K562 (cell line): ENCODE measurements around the gene MGRN1. TPM values are rescaled to one million over a fixed set of nuclear protein-coding genes. Genes with fewer than 3 reads are reported as not detected.

Source experiments
- ATF6 ChIP-seq: sonication (generic); formaldehyde crosslinking; IDR thresholded peaks from 2 replicates; pipeline ENCODE4 v1.4.0; 2020; ENCODE audit warnings: mild to moderate bottlenecking, missing genetic modification reagents
- DNMT1 ChIP-seq: fragments of 450-650 bp; IDR thresholded peaks from 2 replicates; pipeline ENCODE4 v1.6.1; 2016; ENCODE audit warnings: antibody characterized with exemption, mild to moderate bottlenecking
- E2F4 ChIP-seq: sonication (generic); formaldehyde crosslinking; IDR thresholded peaks from 2 replicates; pipeline ENCODE4 v1.8.0; 2022; ENCODE audit warnings: mild to moderate bottlenecking, low read depth, missing genetic modification reagents
- EP400 ChIP-seq: fragments of 450-650 bp; IDR thresholded peaks from 2 replicates; pipeline ENCODE4 v1.6.1; 2017; ENCODE audit warnings: antibody characterized with exemption, mild to moderate bottlenecking, moderate library complexity
- MAX ChIP-seq: sonication (generic); formaldehyde crosslinking; IDR thresholded peaks from 2 replicates; pipeline ENCODE4 v1.9.0; 2022; ENCODE audit warnings: mild to moderate bottlenecking, missing genetic modification reagents
- PATZ1 ChIP-seq: fragments of 250-450 bp; sonication (Bioruptor Pico); IDR thresholded peaks from 2 replicates; pipeline ENCODE4 v1.5.0; 2020; ENCODE audit warnings: mild to moderate bottlenecking, borderline replicate concordance
- PCBP1 ChIP-seq: fragments of 200-400 bp; formaldehyde crosslinking; IDR thresholded peaks from 2 replicates; pipeline ENCODE4 v1.6.1; 2018; ENCODE audit warnings: mild to moderate bottlenecking, low read depth, low read length; ENCODE audit not compliant: poor library complexity, severe bottlenecking
- PML ChIP-seq: IDR thresholded peaks from 2 replicates; pipeline ENCODE4 v1.6.1; 2012; ENCODE audit warnings: low read length, inconsistent platforms
- SMAD1 ChIP-seq: fragments of 150-350 bp; IDR thresholded peaks from 2 replicates; pipeline ENCODE4 v1.6.1; 2014; ENCODE audit warnings: low read length, low read depth; ENCODE audit not compliant: partially characterized antibody
- SNRNP70 ChIP-seq: fragments of 200-400 bp; formaldehyde crosslinking; optimal IDR thresholded peaks from 2 replicates; pipeline ENCODE3; 2017; ENCODE audit warnings: low read depth, low read length
- SRF ChIP-seq, 2 experiments: fragments of 250-450, 450-650 bp in 1 of 2; sonication (Bioruptor Pico) in 1 of 2; sonication (generic) in 1 of 2; formaldehyde crosslinking; IDR thresholded peaks; 2 replicates each; pipeline versions ENCODE4 v1.5.0 to v1.5.1; 2020 to 2022; ENCODE audit warnings: mild to moderate bottlenecking in 1 of 2, missing genetic modification reagents in 1 of 2
- TAL1 ChIP-seq: fragments of 450-650 bp; IDR thresholded peaks from 2 replicates; pipeline ENCODE4 v1.6.1; 2016; ENCODE audit warnings: mild to moderate bottlenecking
- TCF15 ChIP-seq: fragments of 250-450 bp; sonication (Bioruptor Pico); IDR thresholded peaks from 2 replicates; pipeline ENCODE4 v1.8.0; 2022; ENCODE audit warnings: moderate library complexity, mild to moderate bottlenecking, inconsistent platforms
- THAP7 ChIP-seq: fragments of 250-450 bp; sonication (Bioruptor Pico); IDR thresholded peaks from 2 replicates; pipeline ENCODE4 v1.5.0; 2021
- TRIM28 ChIP-seq: fragments of 450-650 bp; IDR thresholded peaks from 2 replicates; pipeline ENCODE4 v1.6.1; 2017
- ZBTB33 ChIP-seq: sonication (generic); formaldehyde crosslinking; IDR thresholded peaks from 2 replicates; pipeline ENCODE4 v1.8.1; 2023; ENCODE audit warnings: mild to moderate bottlenecking, missing genetic modification reagents
- ZNF41 ChIP-seq: fragments of 250-450 bp; sonication (Bioruptor Pico); conservative IDR thresholded peaks from 2 replicates; pipeline ENCODE4 v1.4.0; 2020; ENCODE audit warnings: mild to moderate bottlenecking
- ZNF445 ChIP-seq: fragments of 250-450 bp; sonication (Bioruptor Pico); IDR thresholded peaks from 2 replicates; pipeline ENCODE4 v1.4.0; 2020; ENCODE audit warnings: low read depth, mild to moderate bottlenecking, moderate library complexity
- ZNF507 ChIP-seq: conservative IDR thresholded peaks from 2 replicates; pipeline ENCODE4 v1.6.1; 2017; ENCODE audit warnings: missing genetic modification characterization, missing compliant biosample characterization
- ZSCAN29 ChIP-seq: fragments of 450-650 bp; IDR thresholded peaks from 2 replicates; pipeline ENCODE4 v1.6.1; 2017
- polyA plus RNA-seq, 8 experiments: library from polyadenylated mRNA; depleted of rRNA in 4 of 8; stranded (reverse) in 5 of 8; unstranded in 3 of 8; fragments of >200 nt; fragmentation: Nextera tagmentation in 2 of 8; fragmentation: Illumina TruSeq in 1 of 8; extraction: Ambion mirVana in 2 of 8; extraction: Trizol in 1 of 8; gene quantifications; 2 replicates each; pipeline versions ENCODE4 v1.2.1 to v1.2.3, GENCODE V29; 2011 to 2014; ENCODE audit warnings: inconsistent platforms in 1 of 8, missing spikeins in 1 of 8
- total RNA-seq, 7 experiments: library from RNA; depleted of rRNA in 6 of 7; stranded (reverse); fragments of >200 nt in 6 of 7; fragmentation: Illumina TruSeq in 2 of 7; extraction: Trizol in 2 of 7; gene quantifications; 2 replicates each; pipeline versions ENCODE4 v1.2.1 to v1.2.3, GENCODE V29; 2011 to 2021; ENCODE audit warnings: low replicate concordance in 1 of 7

The MGRN1 gene
- total and polyA plus RNA-seq, 9 of the 15 experiments (the other 6 are each of a cell fraction or from before 2014, with no cell fraction given) = 0.15 to 37.9 (median 6.0) TPM

GRCh38 chr16:4624827-4625559 lies 367 bp downstream of the MGRN1 start (continued):
- no peak for TF ChIP-seq TCF15
- no peak for TF ChIP-seq SRF (CRISPR knock-in tag; IDR thresholded peaks at IDR 0.05)
- TF ChIP-seq ATF6 (CRISPR knock-in tag) = no peak
- TF ChIP-seq DNMT1 = no peak
- TF ChIP-seq E2F4 = no peak
- no peak for TF ChIP-seq SMAD1
- no peak for TF ChIP-seq TAL1
- peak; percentile 9; the same call in 1 of the 2 replicates for TF ChIP-seq ZSCAN29
- TF ChIP-seq ZNF445 (CRISPR knock-in tag) = no peak
- TF ChIP-seq MAX (CRISPR knock-in tag) = no peak; the same call in 1 of the 2 replicates
- TF ChIP-seq TRIM28 = no peak
- TF ChIP-seq SNRNP70 = no peak
- TF ChIP-seq PATZ1 (CRISPR knock-in tag) = no peak
- no peak for TF ChIP-seq EP400
- TF ChIP-seq PCBP1 = no peak
- no peak for TF ChIP-seq ZNF507 (tag)
- no peak for TF ChIP-seq ZNF41 (CRISPR knock-in tag)
- no peak for TF ChIP-seq THAP7 (CRISPR knock-in tag)
- TF ChIP-seq PML = 0 out of 2 replicates have a peak, but pooled peaks have one; percentile 35
- TF ChIP-seq ZBTB33 (CRISPR knock-in tag) = no peak
